ENCODE measurements around the gene PHF21B.

DNA sequence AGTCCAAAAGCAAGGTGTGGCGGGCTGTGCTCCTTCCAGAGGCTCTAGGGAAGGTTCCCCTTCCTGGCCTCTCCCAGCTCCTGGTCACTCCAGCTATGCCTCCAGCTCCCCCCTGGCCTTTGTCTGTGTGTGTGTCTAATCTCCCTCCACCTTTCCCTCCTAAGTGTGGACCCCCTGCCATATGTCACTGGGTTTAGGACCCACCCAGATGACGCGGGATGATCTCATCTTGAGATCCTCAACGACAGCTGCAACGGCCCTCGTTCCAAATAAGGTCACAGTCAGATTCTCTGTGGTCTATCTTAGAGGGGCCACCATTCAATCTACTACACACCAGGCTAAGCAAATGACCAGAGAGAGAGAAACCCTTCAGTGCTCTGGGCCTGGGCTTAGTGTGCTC, 149.5 kb downstream of the PHF21B start:
- TF ChIP-seq, protein P1, sequence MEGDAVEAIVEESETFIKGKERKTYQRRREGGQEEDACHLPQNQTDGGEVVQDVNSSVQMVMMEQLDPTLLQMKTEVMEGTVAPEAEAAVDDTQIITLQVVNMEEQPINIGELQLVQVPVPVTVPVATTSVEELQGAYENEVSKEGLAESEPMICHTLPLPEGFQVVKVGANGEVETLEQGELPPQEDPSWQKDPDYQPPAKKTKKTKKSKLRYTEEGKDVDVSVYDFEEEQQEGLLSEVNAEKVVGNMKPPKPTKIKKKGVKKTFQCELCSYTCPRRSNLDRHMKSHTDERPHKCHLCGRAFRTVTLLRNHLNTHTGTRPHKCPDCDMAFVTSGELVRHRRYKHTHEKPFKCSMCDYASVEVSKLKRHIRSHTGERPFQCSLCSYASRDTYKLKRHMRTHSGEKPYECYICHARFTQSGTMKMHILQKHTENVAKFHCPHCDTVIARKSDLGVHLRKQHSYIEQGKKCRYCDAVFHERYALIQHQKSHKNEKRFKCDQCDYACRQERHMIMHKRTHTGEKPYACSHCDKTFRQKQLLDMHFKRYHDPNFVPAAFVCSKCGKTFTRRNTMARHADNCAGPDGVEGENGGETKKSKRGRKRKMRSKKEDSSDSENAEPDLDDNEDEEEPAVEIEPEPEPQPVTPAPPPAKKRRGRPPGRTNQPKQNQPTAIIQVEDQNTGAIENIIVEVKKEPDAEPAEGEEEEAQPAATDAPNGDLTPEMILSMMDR (IDR thresholded peaks at IDR 0.05), result no peak
- no peak for TF ChIP-seq POLR2A (IDR thresholded peaks at IDR 0.05)
